ENCODE measurements around the gene TOM1L1. TPM values are rescaled to one million over a fixed set of nuclear protein-coding genes. Genes with fewer than 3 reads are reported as not detected.

TOM1L1 gene
- total RNA-seq, 1 experiment from 2014 or later, result 44.6 TPM

- no peaks in the 10 kb centered on the region for H3K9me3 ChIP-seq (ENCODE audit: control insufficient read depth, low read depth, low read length)
- Mint-ChIP-seq H3K4me3 (no peak overlapping the region), H3K27ac (no peak overlapping the region; a peak in 1 of 7 replicates), H3K27me3 (ENCODE audit: low read depth) (no peaks in the 10 kb centered on the region), H3K36me3 (ENCODE audit: insufficient read depth in 1 of 3, low read depth in 3 of 3) (no peaks in the 10 kb centered on the region), H3K9me3 (no peaks in the 10 kb centered on the region), H3K4me1 (peaks cover 7 to 13% of the 10 kb centered on the region in 2 experiments)
- H2BK15ac ChIP-seq (ENCODE audit: low read depth, low read length), result no peak overlapping the region
- H4K91ac ChIP-seq (ENCODE audit: insufficient read length, low read depth, low read length), result no peak overlapping the region
- no peaks in the 10 kb centered on the region for H4K20me1 ChIP-seq (ENCODE audit: control insufficient read depth, insufficient read depth, insufficient read length)
- no peak overlapping the region for H3K18ac ChIP-seq (ENCODE audit: insufficient read length, low read depth, low read length)
- H2AK5ac ChIP-seq (ENCODE audit: insufficient read length, low read length), result no peak overlapping the region
- no peak overlapping the region for H3K9ac ChIP-seq (ENCODE audit: extremely low read depth, insufficient read length, low read length)
- no peak overlapping the region for H3T11ph ChIP-seq (ENCODE audit: low read length)
- peaks cover 4% of the 10 kb centered on the region; the same call in 1 of the 2 replicates for H3K4me1 ChIP-seq (ENCODE audit: insufficient read depth, low read length)
- H2BK5ac ChIP-seq (ENCODE audit: insufficient read length, low read length), result no peak overlapping the region
- no peak for DNase-seq
- H3K56ac ChIP-seq (ENCODE audit: insufficient read length, low read depth, low read length), result no peak overlapping the region
- no peak overlapping the region for H3K4me2 ChIP-seq (ENCODE audit: insufficient read depth, insufficient read length, low read length)
- no peaks in the 10 kb centered on the region for H3K27me3 ChIP-seq (ENCODE audit: insufficient read depth, low read length)
- no peaks in the 10 kb centered on the region for H3K79me2 ChIP-seq (ENCODE audit: insufficient read depth, low read length)
- no peak overlapping the region for H3K23ac ChIP-seq (ENCODE audit: insufficient read length, low read depth, low read length)
- no peak overlapping the region for H2BK12ac ChIP-seq (ENCODE audit: insufficient read length, low read depth, low read length)
- no peak overlapping the region for H2AFZ ChIP-seq (ENCODE audit: low read length)
- no peak overlapping the region for H3K14ac ChIP-seq (ENCODE audit: insufficient read depth, low read length)
- no peak overlapping the region for H2BK120ac ChIP-seq (ENCODE audit: low read depth, low read length, poor library complexity, severe bottlenecking)
- H4K8ac ChIP-seq (replicated peaks; ENCODE audit: insufficient read length, low read depth, low read length), result no peak overlapping the region
- no peak for TF ChIP-seq CTCF (conservative IDR thresholded peaks at IDR 0.05)
- H3K4ac ChIP-seq (ENCODE audit: low read depth, low read length), result no peak overlapping the region
- H4K5ac ChIP-seq (ENCODE audit: insufficient read length, low read depth, low read length), result no peak overlapping the region
- no peaks in the 10 kb centered on the region for H3K23me2 ChIP-seq (ENCODE audit: insufficient read length, low read depth, low read length, poor library complexity, severe bottlenecking)
- no peaks in the 10 kb centered on the region for H3K79me1 ChIP-seq (ENCODE audit: insufficient read depth, low read depth, low read length, poor library complexity, severe bottlenecking)
- no CpG with 5 or more reads among the region's 8 CpGs for WGBS (ENCODE audit: extremely low coverage, insufficient read length, low lambda C conversion rate)
- H3K27ac ChIP-seq (ENCODE audit: insufficient read length, low read depth, low read length), result no peak overlapping the region
- no peak overlapping the region for H2BK20ac ChIP-seq (ENCODE audit: low read depth, low read length, poor library complexity, severe bottlenecking)
Measured at GRCh38 chr17:54864636-54865356, 35.9 kb upstream of the TOM1L1 start.
